ENCODE results near the gene ADAMTSL3. TPM values are rescaled to one million over a fixed set of nuclear protein-coding genes. Genes with fewer than 3 reads are reported as not detected.

Gene ADAMTSL3
- total and polyA plus RNA-seq, 8 donors, result 0.54 to 19.2 (median 6.1) TPM

- no peak for TF ChIP-seq CTCF (IDR thresholded peaks at IDR 0.05)
- Histone ChIP-seq H3K9me3 (no peaks in the 10 kb centered on the region), H3K4me3 (peak overlapping the region; percentile 33 to 58 (median 42)), H3K27ac (peak overlapping the region; percentile 38 to 87 (median 58)), H3K27me3 (no peaks in the 10 kb centered on the region), H3K4me1 (peaks cover 0 to 11% (median 8%) of the 10 kb centered on the region in 3 donors), H3K36me3 (no peaks in the 10 kb centered on the region)
- FAIRE-seq (no peak), ATAC-seq (peak; percentile 38 to 57 (median 46)), DNase-seq (peak; percentile 40 to 77 (median 52))
- intact Hi-C loops (cut with DNase I), result no loop called here
- 13 to 22% methylated on average over 64 to 67 of the region's 67 CpGs for WGBS, 2 donors
These were observed 685 bp downstream of the ADAMTSL3 start for GRCh38 chr15:83654379-83655236.

- H3K4me1 ChIP-seq, result peaks cover 0 to 11% (median 8%) of the 10 kb centered on the region in 3 donors
- no peak for DNase-seq
- no peaks in the 10 kb centered on the region for H3K9me3 ChIP-seq
- no peaks in the 10 kb centered on the region for H3K27me3 ChIP-seq
- WGBS, 2 donors, result 74 to 76% methylated on average over 8 of the region's 8 CpGs
- H3K27ac ChIP-seq, result peak overlapping the region in 1 of 4 donors; percentile 87
- TF ChIP-seq CTCF (IDR thresholded peaks at IDR 0.05), result no peak
- intact Hi-C loops (cut with DNase I), result no loop called here
- H3K36me3 ChIP-seq, result no peaks in the 10 kb centered on the region
- H3K4me3 ChIP-seq, result peak overlapping the region in 2 of 4 donors; percentile 48 to 58
- ATAC-seq, result no peak
- FAIRE-seq, result no peak
These were observed 1.3 kb downstream of the ADAMTSL3 start for GRCh38 chr15:83655237-83655616.

GRCh38 chr15:83656192-83656591 lies 2.3 kb downstream of the ADAMTSL3 start:
- no peak for DNase-seq
- TF ChIP-seq CTCF (IDR thresholded peaks at IDR 0.05), result no peak
- Histone ChIP-seq H3K9me3 (no peaks in the 10 kb centered on the region), H3K36me3 (no peaks in the 10 kb centered on the region), H3K4me3 (no peak overlapping the region), H3K4me1 (peaks cover 0 to 11% (median 8%) of the 10 kb centered on the region in 3 donors), H3K27ac (peak overlapping the region in 1 of 4 donors; percentile 48), H3K27me3 (no peaks in the 10 kb centered on the region)
- intact Hi-C loops (cut with DNase I), result no loop called here
- 80 to 87% methylated on average over 5 of the region's 5 CpGs for WGBS, 2 donors
- no peak for FAIRE-seq
- no peak for ATAC-seq

GRCh38 chr15:83656943-83657528 lies 3.1 kb downstream of the ADAMTSL3 start:
- no peak for TF ChIP-seq CTCF (IDR thresholded peaks at IDR 0.05)
- H3K27ac ChIP-seq, result peak overlapping the region in 1 of 4 donors; percentile 48
- H3K27me3 ChIP-seq, result no peaks in the 10 kb centered on the region
- no peaks in the 10 kb centered on the region for H3K9me3 ChIP-seq
- DNase-seq, result peak in 3 of 6 donors; percentile 25 to 50 (median 40)
- peak; percentile 21 to 47 (median 36) for ATAC-seq
- peaks cover 0 to 11% (median 8%) of the 10 kb centered on the region in 3 donors for H3K4me1 ChIP-seq
- no peak for FAIRE-seq
- H3K4me3 ChIP-seq, result no peak overlapping the region
- no peaks in the 10 kb centered on the region for H3K36me3 ChIP-seq
- intact Hi-C loops (cut with DNase I), result no loop called here
- WGBS, 2 donors, result 65 to 72% methylated on average over 10 of the region's 10 CpGs
